NCI-H748 (cell line): ENCODE data around the gene PPM1B.
A peak's percentile ranks its signal among the peaks of the same experiment; 100 is the strongest.
"Not testable (repeated sequence)": the region's sequence is repeated elsewhere in the genome, so short reads cannot be mapped to it uniquely, and the experiment has no call there.

Source experiments
- DNase-seq: peaks from one replicate; lab custom pipeline; 2025; ENCODE audit not compliant: unreplicated experiment; lab: John Stamatoyannopoulos, UW

The PPM1B gene

GRCh38 chr2:44195714-44196113, 27.0 kb downstream of the PPM1B start:
- no peak for DNase-seq

- DNase-seq, result no peak
Measured at GRCh38 chr2:44197816-44198215, 29.1 kb downstream of the PPM1B start.

GRCh38 chr2:44200011-44200410, 31.3 kb downstream of the PPM1B start:
- no peak for DNase-seq

GRCh38 chr2:44200759-44201158, 32.1 kb downstream of the PPM1B start:
- no peak for DNase-seq

- DNase-seq, result no peak
Measured at GRCh38 chr2:44201648-44202165, 33.0 kb downstream of the PPM1B start.

- no peak for DNase-seq
Measured at GRCh38 chr2:44203542-44203941, 34.9 kb downstream of the PPM1B start.

- no peak for DNase-seq
Measured at GRCh38 chr2:44205169-44205568, 36.5 kb downstream of the PPM1B start.

GRCh38 chr2:44207102-44207501, 38.4 kb downstream of the PPM1B start:
- no peak for DNase-seq

- not testable (repeated sequence) for DNase-seq
Measured at GRCh38 chr2:44207648-44208047, 39.0 kb downstream of the PPM1B start.

- no peak for DNase-seq
Measured at GRCh38 chr2:44210362-44210761, 41.7 kb downstream of the PPM1B start.

GRCh38 chr2:44211183-44211582, 42.5 kb downstream of the PPM1B start:
- no peak for DNase-seq

GRCh38 chr2:44212302-44212701, 43.6 kb downstream of the PPM1B start:
- DNase-seq, result no peak

GRCh38 chr2:44215827-44216226, 47.2 kb downstream of the PPM1B start:
- no peak for DNase-seq

- no peak for DNase-seq
Measured at GRCh38 chr2:44218771-44219170, 50.1 kb downstream of the PPM1B start.

GRCh38 chr2:44226753-44227152, 58.1 kb downstream of the PPM1B start:
- no peak for DNase-seq

- DNase-seq, result no peak
Measured at GRCh38 chr2:44230378-44230777, 61.7 kb downstream of the PPM1B start.

- peak; percentile 24 for DNase-seq
Measured at GRCh38 chr2:44233450-44234128, 64.9 kb downstream of the PPM1B start.

- no peak for DNase-seq
Measured at GRCh38 chr2:44237221-44237620, 68.5 kb downstream of the PPM1B start.

- no peak for DNase-seq
Measured at GRCh38 chr2:44242904-44243303, 74.2 kb downstream of the PPM1B start.

- DNase-seq, result peak; percentile 79
Measured at GRCh38 chr2:44244135-44244871, 75.6 kb downstream of the PPM1B start.

- DNase-seq, result peak; percentile 65
Measured at GRCh38 chr2:44245083-44245861, 76.6 kb downstream of the PPM1B start.

- DNase-seq, result no peak
Measured at GRCh38 chr2:44246436-44246835, 77.8 kb downstream of the PPM1B start.
